Hematopoietic multipotent progenitor cell treated with erythropoietin and hydrocortisone succinate and interleukin-3 and kit ligand, for 15 days (in vitro differentiated cells): ENCODE measurements around the gene TEKT1.
"Not testable (repeated sequence)": the region's sequence is repeated elsewhere in the genome, so short reads cannot be mapped to it uniquely, and the experiment has no call there.

Experiments used
- DNase-seq: peaks from one replicate; pipeline ENCODE4 v3.0.0-alpha.2; 2015; ENCODE audit warnings: low spot score

TEKT1 gene

GRCh38 chr17:6831661-6832263, at the start of gene TEKT1:
Gene TEKT1, minus strand, starts transcription at chr17:6831729. Its CDS starts 1,353 bp downstream, at chr17:6830376.
- no peak for DNase-seq

- DNase-seq = not testable (repeated sequence)
Observed at GRCh38 chr17:6879221-6879975, 47.9 kb upstream of the TEKT1 start.

- not testable (repeated sequence) for DNase-seq
Observed at GRCh38 chr17:6875276-6875675, 43.7 kb upstream of the TEKT1 start.

- no peak for DNase-seq
Observed at GRCh38 chr17:6872936-6873335, 41.4 kb upstream of the TEKT1 start.

GRCh38 chr17:6870841-6871240, 39.3 kb upstream of the TEKT1 start:
- no peak for DNase-seq

GRCh38 chr17:6868582-6868981, 37.1 kb upstream of the TEKT1 start:
- no peak for DNase-seq

- DNase-seq = no peak
Observed at GRCh38 chr17:6867849-6868248, 36.3 kb upstream of the TEKT1 start.

- no peak for DNase-seq
Observed at GRCh38 chr17:6862825-6863224, 31.3 kb upstream of the TEKT1 start.

- DNase-seq = no peak
Observed at GRCh38 chr17:6862122-6862521, 30.6 kb upstream of the TEKT1 start.

GRCh38 chr17:6857904-6858303, 26.4 kb upstream of the TEKT1 start:
- no peak for DNase-seq

- DNase-seq = no peak
Observed at GRCh38 chr17:6857336-6857735, 25.8 kb upstream of the TEKT1 start.

- no peak for DNase-seq
Observed at GRCh38 chr17:6856051-6856450, 24.5 kb upstream of the TEKT1 start.

- no peak for DNase-seq
Observed at GRCh38 chr17:6853764-6854442, 22.4 kb upstream of the TEKT1 start.

GRCh38 chr17:6848545-6849179, 17.1 kb upstream of the TEKT1 start:
- DNase-seq = not testable (repeated sequence)

- DNase-seq = not testable (repeated sequence)
Observed at GRCh38 chr17:6846138-6846537, 14.6 kb upstream of the TEKT1 start.

GRCh38 chr17:6844406-6844805, 12.9 kb upstream of the TEKT1 start:
- not testable (repeated sequence) for DNase-seq

GRCh38 chr17:6843241-6843880, 11.8 kb upstream of the TEKT1 start:
- peak; percentile 52 for DNase-seq

GRCh38 chr17:6841769-6842168, 10.2 kb upstream of the TEKT1 start:
- DNase-seq = not testable (repeated sequence)

- no peak for DNase-seq
Observed at GRCh38 chr17:6830383-6830986, 1.0 kb downstream of the TEKT1 start.

GRCh38 chr17:6823011-6823442, 8.5 kb downstream of the TEKT1 start:
- DNase-seq = no peak

GRCh38 chr17:6818938-6819337, 12.6 kb downstream of the TEKT1 start:
- no peak for DNase-seq

GRCh38 chr17:6816368-6816767, 15.2 kb downstream of the TEKT1 start:
- not testable (repeated sequence) for DNase-seq
